Sigmoid colon (tissue), 7 donors: ENCODE measurements around the gene HSPA1L. TPM values are rescaled to one million over a fixed set of nuclear protein-coding genes. Genes with fewer than 3 reads are reported as not detected.
"Not testable (repeated sequence)": the region's sequence is repeated elsewhere in the genome, so short reads cannot be mapped to it uniquely, and the experiment has no call there.

ENCODE experiments used
- DNase-seq: peaks from one replicate; pipeline ENCODE4 v3.0.0-alpha.2; 2019
- H3K27ac ChIP-seq, 4 donors: fragments of 200-600 bp; sonication (generic); one replicate each; pipeline ENCODE4 v1.5.1; 2016 to 2019; ENCODE audit warnings: mild to moderate bottlenecking in 1 of 4
- H3K27me3 ChIP-seq, 3 donors: fragments of 200-600 bp; sonication (generic); one replicate each; pipeline ENCODE4 v1.5.1; 2019; ENCODE audit warnings: mild to moderate bottlenecking in 1 of 3
- H3K36me3 ChIP-seq, 4 donors: fragments of 200-600 bp; sonication (generic); one replicate each; pipeline ENCODE4 v1.5.1; 2016 to 2019
- H3K4me1 ChIP-seq, 4 donors: fragments of 200-600 bp; sonication (generic); one replicate each; pipeline ENCODE4 v1.5.1; 2017 to 2019
- H3K4me3 ChIP-seq, 4 donors: fragments of 200-600 bp; sonication (generic); one replicate each; pipeline ENCODE4 v1.5.1; 2017 to 2019; ENCODE audit warnings: mild to moderate bottlenecking in 2 of 4, moderate library complexity in 1 of 4
- H3K9me3 ChIP-seq, 4 donors: fragments of 200-600 bp in 3 of 4; sonication (generic) in 3 of 4; one replicate each; pipeline versions ENCODE4 v1.5.1 to v1.6.1; 2013 to 2019
- EP300 ChIP-seq, 4 donors: sonication (generic); formaldehyde crosslinking; IDR thresholded peaks; one replicate each; pipeline ENCODE4 v1.6.1; 2017; ENCODE audit warnings: antibody characterized with exemption in 4 of 4
- POLR2A ChIP-seq, 2 donors: fragments of 450-650 bp; IDR thresholded peaks; one replicate each; pipeline ENCODE4 v1.6.1; 2016; ENCODE audit warnings: antibody characterized with exemption in 2 of 2, mild to moderate bottlenecking in 2 of 2, moderate library complexity in 2 of 2
- POLR2AphosphoS5 ChIP-seq, 4 donors: sonication (generic); formaldehyde crosslinking; IDR thresholded peaks; one replicate each; pipeline ENCODE4 v1.6.1; 2017; ENCODE audit warnings: antibody characterized with exemption in 4 of 4
- WGBS, 2 donors: extraction: QIAGEN DNeasy Blood & Tissue Kit; methylation state at CpG; one replicate each; pipeline ENCODE4 v1.1.7; 2013; 5-methylcytosine and 5-hydroxymethylcytosine counted together
- intact Hi-C: fragments of 100-400 bp; cut with DNase I; formaldehyde crosslinking; loops from one replicate; pipeline ENCODE4 v1.15.1; 2023
- polyA plus RNA-seq, 3 donors: library from polyadenylated mRNA; stranded (reverse); fragments of 200-250 nt; gene quantifications; one replicate each; pipeline ENCODE4 v1.2.3, GENCODE V29; 2013
- total RNA-seq, 4 donors: library from RNA; depleted of rRNA; stranded (reverse); fragments of >200 nt; gene quantifications; one replicate each; pipeline ENCODE4 v1.1.0, GENCODE V29; 2016
- TF ChIP-seq, protein P1 (sequence below), 4 experiments: fragments of 450-650 bp in 3 of 4; fragments of 200-600 bp in 1 of 4; IDR thresholded peaks; one replicate each; pipeline ENCODE4 v1.5.1; 2016 to 2019; ENCODE audit warnings: antibody characterized with exemption in 4 of 4, mild to moderate bottlenecking in 3 of 4, moderate library complexity in 2 of 4
- donor health status: healthy with polysubstance abuse.
- donor health status: Bipolar disorder and iron deficiency.
- donor health status: healthy.

Gene HSPA1L
- total and polyA plus RNA-seq, 7 donors, result 0.23 to 2.3 (median 1.2) TPM

DNA sequence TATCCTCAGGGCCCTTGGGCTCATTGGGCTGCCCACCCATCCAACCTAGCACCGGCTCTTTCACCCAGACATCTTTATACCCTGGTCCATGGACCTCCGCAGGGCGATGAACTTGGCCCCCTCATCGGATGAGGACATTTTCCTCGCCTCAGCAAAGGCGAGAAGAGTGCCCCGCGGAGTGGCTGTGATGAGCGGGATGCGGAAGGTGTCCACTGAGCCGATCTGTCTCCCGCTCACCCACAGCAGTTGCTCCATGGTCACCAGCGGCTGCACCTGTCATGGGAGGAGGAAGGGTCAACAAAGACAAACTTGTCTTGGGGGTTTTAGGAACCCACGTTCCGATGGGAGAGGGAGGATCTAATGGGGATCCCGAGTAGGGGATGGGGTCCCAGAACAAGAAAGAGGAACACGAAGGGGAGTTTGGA, 46.8 kb upstream of the HSPA1L start:
- intact Hi-C loops, result loop anchor here (1.0 to 2.0 kb wide), 2 partner anchors 28 to 41 kb away; partner anchors contain the start of gene ZBTB12
- no peaks in the 10 kb centered on the region for H3K9me3 ChIP-seq
- TF ChIP-seq POLR2A (IDR thresholded peaks at IDR 0.05) (no peak), EP300 (IDR thresholded peaks at IDR 0.05) (no peak), POLR2AphosphoS5 (IDR thresholded peaks at IDR 0.05) (no peak)
- TF ChIP-seq, protein P1, sequence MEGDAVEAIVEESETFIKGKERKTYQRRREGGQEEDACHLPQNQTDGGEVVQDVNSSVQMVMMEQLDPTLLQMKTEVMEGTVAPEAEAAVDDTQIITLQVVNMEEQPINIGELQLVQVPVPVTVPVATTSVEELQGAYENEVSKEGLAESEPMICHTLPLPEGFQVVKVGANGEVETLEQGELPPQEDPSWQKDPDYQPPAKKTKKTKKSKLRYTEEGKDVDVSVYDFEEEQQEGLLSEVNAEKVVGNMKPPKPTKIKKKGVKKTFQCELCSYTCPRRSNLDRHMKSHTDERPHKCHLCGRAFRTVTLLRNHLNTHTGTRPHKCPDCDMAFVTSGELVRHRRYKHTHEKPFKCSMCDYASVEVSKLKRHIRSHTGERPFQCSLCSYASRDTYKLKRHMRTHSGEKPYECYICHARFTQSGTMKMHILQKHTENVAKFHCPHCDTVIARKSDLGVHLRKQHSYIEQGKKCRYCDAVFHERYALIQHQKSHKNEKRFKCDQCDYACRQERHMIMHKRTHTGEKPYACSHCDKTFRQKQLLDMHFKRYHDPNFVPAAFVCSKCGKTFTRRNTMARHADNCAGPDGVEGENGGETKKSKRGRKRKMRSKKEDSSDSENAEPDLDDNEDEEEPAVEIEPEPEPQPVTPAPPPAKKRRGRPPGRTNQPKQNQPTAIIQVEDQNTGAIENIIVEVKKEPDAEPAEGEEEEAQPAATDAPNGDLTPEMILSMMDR (IDR thresholded peaks at IDR 0.05), result no peak
- H3K4me1 ChIP-seq, result peaks cover 0 to 25% (median 15%) of the 10 kb centered on the region in 4 donors
- H3K27me3 ChIP-seq, result no peaks in the 10 kb centered on the region
- peaks cover 7 to 38% (median 16%) of the 10 kb centered on the region in 4 donors for H3K36me3 ChIP-seq
- WGBS, 2 donors, result 52 to 56% methylated on average over 17 of the region's 17 CpGs
- DNase-seq, result no peak
- peak overlapping the region; percentile 83 to 89 (median 87) for H3K27ac ChIP-seq
- peak overlapping the region; percentile 60 to 74 (median 68) for H3K4me3 ChIP-seq

DNA sequence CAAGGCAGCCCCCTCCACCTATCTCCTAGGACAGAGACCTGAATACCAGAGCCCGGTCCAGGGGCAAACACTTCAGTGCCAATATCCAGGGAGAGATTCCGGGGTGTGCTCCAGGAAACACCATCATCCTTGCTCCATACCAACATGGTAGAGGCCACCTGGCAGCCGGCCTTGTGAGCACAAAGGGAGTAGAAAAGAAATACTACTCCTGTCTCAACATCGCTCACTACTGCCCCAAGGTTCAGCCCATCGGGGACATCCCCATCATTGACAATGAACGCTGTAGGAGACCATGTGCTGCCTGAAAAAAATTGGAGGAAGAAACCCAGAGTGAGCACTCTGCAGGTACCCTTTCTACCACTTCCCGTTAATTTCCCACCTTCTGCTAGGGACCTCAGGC, 46.1 kb upstream of the HSPA1L start:
- H3K36me3 ChIP-seq, result peaks cover 7 to 40% (median 16%) of the 10 kb centered on the region in 4 donors
- WGBS, 2 donors, result 94 to 98% methylated on average over 7 of the region's 7 CpGs
- peaks cover 0 to 25% (median 15%) of the 10 kb centered on the region in 4 donors for H3K4me1 ChIP-seq
- H3K27me3 ChIP-seq, result no peaks in the 10 kb centered on the region
- H3K27ac ChIP-seq, result no peak overlapping the region
- no peak overlapping the region for H3K4me3 ChIP-seq
- DNase-seq, result no peak
- no peak for TF ChIP-seq POLR2A (IDR thresholded peaks at IDR 0.05)
- no peak for TF ChIP-seq EP300 (IDR thresholded peaks at IDR 0.05)
- TF ChIP-seq, protein P1 (IDR thresholded peaks at IDR 0.05), result no peak
- no peak for TF ChIP-seq POLR2AphosphoS5 (IDR thresholded peaks at IDR 0.05)
- no peaks in the 10 kb centered on the region for H3K9me3 ChIP-seq
- intact Hi-C loops, result no loop called here

DNA sequence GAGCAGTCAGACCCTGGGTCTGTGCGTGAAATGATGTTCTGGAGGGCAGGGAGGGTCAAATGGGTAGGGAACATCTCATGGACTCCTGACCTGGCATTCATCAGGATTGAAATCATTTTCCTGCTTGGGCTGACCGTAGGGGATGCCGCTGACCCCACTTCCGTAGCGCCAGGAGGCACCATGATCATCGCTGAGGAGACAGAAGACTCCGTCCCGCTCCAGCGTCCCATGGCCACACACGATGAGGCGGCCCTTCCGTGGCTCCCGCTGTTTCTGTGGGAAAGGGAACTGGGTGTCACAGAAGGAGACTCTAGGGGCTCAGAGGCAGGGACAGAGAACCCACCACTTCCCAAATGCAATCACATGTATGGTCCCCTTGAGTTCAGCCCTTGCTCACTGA, 45.3 kb upstream of the HSPA1L start:
- intact Hi-C loops, result no loop called here
- 97 to 98% methylated on average over 13 of the region's 13 CpGs for WGBS, 2 donors
- DNase-seq, result no peak

DNA sequence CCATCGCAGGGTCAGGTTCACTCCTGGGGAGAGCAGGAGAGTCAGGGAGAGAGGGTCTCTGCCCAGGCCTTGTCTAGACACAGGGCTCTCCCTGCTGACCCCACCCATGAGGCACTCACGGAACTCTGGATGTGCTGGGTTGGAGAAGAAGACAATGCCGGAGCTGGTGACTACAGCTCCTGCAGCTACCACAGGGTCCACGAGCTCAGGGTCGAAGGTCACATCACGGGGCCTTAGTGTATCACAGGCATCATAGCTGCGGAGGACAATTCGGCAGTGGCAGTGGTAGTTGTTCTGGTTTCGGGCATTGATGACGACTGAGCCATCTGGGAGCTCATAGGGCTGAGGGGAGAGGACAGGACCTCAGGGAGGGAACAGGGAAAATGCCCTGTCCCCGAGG, 44.8 kb upstream of the HSPA1L start:
- Histone ChIP-seq H3K27me3 (no peaks in the 10 kb centered on the region), H3K4me3 (no peak overlapping the region), H3K36me3 (peaks cover 7 to 40% (median 16%) of the 10 kb centered on the region in 4 donors), H3K27ac (no peak overlapping the region), H3K4me1 (peaks cover 0 to 25% (median 15%) of the 10 kb centered on the region in 4 donors), H3K9me3 (no peaks in the 10 kb centered on the region)
- 91 to 94% methylated on average over 11 of the region's 11 CpGs for WGBS, 2 donors
- DNase-seq, result no peak
- TF ChIP-seq POLR2A (IDR thresholded peaks at IDR 0.05), result no peak
- TF ChIP-seq, protein P1 (IDR thresholded peaks at IDR 0.05), result no peak
- no peak for TF ChIP-seq EP300 (IDR thresholded peaks at IDR 0.05)
- no peak for TF ChIP-seq POLR2AphosphoS5 (IDR thresholded peaks at IDR 0.05)
- intact Hi-C loops, result no loop called here

More for the DNA sequence above, 45.3 kb upstream of the HSPA1L start:
- Histone ChIP-seq H3K36me3 (peaks cover 7 to 40% (median 16%) of the 10 kb centered on the region in 4 donors), H3K27me3 (no peaks in the 10 kb centered on the region), H3K27ac (no peak overlapping the region), H3K4me3 (no peak overlapping the region), H3K9me3 (no peaks in the 10 kb centered on the region), H3K4me1 (peaks cover 0 to 25% (median 15%) of the 10 kb centered on the region in 4 donors)
- TF ChIP-seq, protein P1 (IDR thresholded peaks at IDR 0.05), result no peak
- TF ChIP-seq POLR2A (IDR thresholded peaks at IDR 0.05), result no peak
- no peak for TF ChIP-seq EP300 (IDR thresholded peaks at IDR 0.05)

DNA sequence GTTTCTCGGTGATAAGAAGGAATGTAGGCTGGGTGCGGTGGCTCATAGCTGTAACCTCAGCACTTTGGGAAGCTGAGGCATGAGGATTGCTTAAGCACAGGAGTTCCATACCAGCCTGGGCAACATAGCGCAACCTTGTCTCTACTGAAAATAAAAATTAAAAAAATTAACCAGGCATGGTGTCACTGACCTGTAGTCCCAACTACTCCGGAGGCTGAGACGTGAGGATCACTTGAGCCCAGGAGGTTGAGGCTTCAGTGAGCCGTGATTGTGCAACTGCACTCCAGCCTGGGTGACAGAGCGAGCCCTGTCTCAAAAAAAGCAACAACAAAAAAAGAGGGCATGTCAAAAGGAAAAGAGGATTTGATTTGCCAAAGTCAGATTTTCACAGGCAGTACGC, 43.6 kb upstream of the HSPA1L start:
- Histone ChIP-seq H3K4me1 (peaks cover 0 to 19% (median 11%) of the 10 kb centered on the region in 4 donors), H3K27me3 (no peaks in the 10 kb centered on the region), H3K36me3 (peaks cover 7 to 40% (median 16%) of the 10 kb centered on the region in 4 donors), H3K27ac (no peak overlapping the region), H3K9me3 (no peaks in the 10 kb centered on the region), H3K4me3 (no peak overlapping the region)
- TF ChIP-seq, protein P1 (IDR thresholded peaks at IDR 0.05), result no peak
- TF ChIP-seq POLR2A (IDR thresholded peaks at IDR 0.05), result no peak
- intact Hi-C loops, result no loop called here
- no peak for DNase-seq
- 96 to 97% methylated on average over 8 of the region's 8 CpGs for WGBS, 2 donors

DNA sequence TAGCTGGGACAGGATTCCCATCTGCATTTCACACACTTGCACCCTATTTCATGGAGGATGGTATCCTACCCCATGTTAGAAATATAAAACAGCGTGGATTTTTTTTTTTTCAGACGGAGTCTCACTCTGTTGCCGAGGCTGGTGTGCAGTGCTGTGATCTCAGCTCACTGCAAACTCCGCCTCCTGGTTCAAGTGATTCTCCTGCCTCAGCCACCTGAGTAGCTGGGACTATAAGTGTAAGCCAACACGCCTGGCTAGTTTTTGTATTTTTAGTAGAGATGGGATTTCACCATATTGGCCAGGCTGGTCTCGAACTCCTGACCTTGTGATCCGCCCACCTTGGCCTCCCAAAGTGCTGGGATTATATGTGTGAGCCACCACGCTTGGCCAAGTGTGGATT, 42.7 kb upstream of the HSPA1L start:
- H3K4me3 ChIP-seq, H3K9me3 ChIP-seq, H3K27ac ChIP-seq, DNase-seq, intact Hi-C loops, H3K27me3 ChIP-seq: not testable (repeated sequence)
- Histone ChIP-seq H3K4me1 (peaks cover 0 to 13% (median 7%) of the 10 kb centered on the region in 4 donors), H3K36me3 (peaks cover 7 to 40% (median 16%) of the 10 kb centered on the region in 4 donors)
- WGBS, 2 donors, result 93% methylated on average over 8 of the region's 8 CpGs

DNA sequence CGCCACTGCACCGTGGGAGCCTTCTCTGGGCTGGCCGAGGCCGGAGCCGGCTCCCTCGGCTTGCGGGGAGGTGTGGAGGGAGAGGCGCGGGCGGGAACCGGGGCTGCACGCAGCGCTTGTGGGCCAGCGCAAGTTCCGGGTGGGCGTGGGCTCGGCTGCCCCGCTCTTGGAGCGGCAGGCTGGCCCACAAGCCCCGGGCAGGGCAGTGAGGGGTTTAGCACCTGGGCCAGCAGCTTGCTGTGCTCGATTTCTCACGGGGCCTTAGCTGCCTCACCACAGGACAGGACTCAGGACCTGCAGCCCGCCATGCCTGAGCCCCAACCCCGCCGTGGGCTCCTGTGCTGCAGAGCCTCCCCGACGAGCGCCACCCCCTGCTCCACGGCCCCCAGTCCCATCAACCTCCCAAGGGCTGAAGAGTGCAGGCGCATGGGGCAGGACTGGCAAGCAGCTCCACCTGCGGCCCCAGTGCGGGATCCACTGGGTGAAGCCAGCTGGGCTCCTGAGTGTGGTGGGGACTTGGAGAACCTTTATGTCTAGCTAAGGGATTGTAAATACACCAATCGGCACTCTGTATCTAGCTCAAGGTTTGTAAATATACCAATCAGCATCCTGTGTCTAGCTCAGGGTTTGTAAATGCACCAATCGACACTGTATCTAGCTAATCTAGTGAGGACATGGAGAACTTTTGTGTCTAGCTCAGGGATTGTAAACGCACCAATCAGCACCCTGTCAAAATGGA, 37.1 kb upstream of the HSPA1L start:
- intact Hi-C loops, H3K4me3 ChIP-seq, H3K9me3 ChIP-seq, H3K36me3 ChIP-seq, DNase-seq, H3K4me1 ChIP-seq, H3K27ac ChIP-seq, H3K27me3 ChIP-seq: not testable (repeated sequence)
- WGBS, 2 donors, result 93% methylated on average over 35 of the region's 35 CpGs
